ENCODE data around the gene SNRPA.

The SNRPA gene
- total RNA-seq, result 39.9 to 146 (median 49.2) reads per million in 3 experiments

GRCh38 chr19:40750874-40751537, at the start of gene SNRPA:
Gene SNRPA (plus strand): TSS chr19:40751203. CDS start chr19:40751409, 206 bp downstream.
- DNase-seq, result peak; percentile 98

GRCh38 chr19:40701758-40702157, 49.2 kb upstream of the SNRPA start:
- no peak for DNase-seq

GRCh38 chr19:40702337-40703012, 48.5 kb upstream of the SNRPA start:
- DNase-seq, result no peak

GRCh38 chr19:40703029-40703755, 47.8 kb upstream of the SNRPA start:
- DNase-seq, result no peak

- DNase-seq, result no peak
Observed at GRCh38 chr19:40704491-40705361, 46.3 kb upstream of the SNRPA start.

- no peak for DNase-seq
Observed at GRCh38 chr19:40705362-40705651, 45.7 kb upstream of the SNRPA start.

GRCh38 chr19:40705950-40706619, 44.9 kb upstream of the SNRPA start:
- no peak for DNase-seq

- DNase-seq, result no peak
Observed at GRCh38 chr19:40707615-40708014, 43.4 kb upstream of the SNRPA start.

- no peak for DNase-seq
Observed at GRCh38 chr19:40709817-40710216, 41.2 kb upstream of the SNRPA start.

- DNase-seq, result no peak
Observed at GRCh38 chr19:40713939-40714338, 37.1 kb upstream of the SNRPA start.

- DNase-seq, result peak; percentile 93
Observed at GRCh38 chr19:40714441-40715299, 36.3 kb upstream of the SNRPA start.

- peak; percentile 21 for DNase-seq
Observed at GRCh38 chr19:40716031-40716481, 34.9 kb upstream of the SNRPA start.

GRCh38 chr19:40716482-40717324, 34.3 kb upstream of the SNRPA start, which contains the start of the genes COQ8B and ITPKC:
Gene COQ8B (minus strand): TSS chr19:40716886. CDS start chr19:40714632, 2,254 bp downstream.
Gene ITPKC (plus strand): TSS chr19:40717112. CDS start chr19:40717136, 24 bp downstream.
- DNase-seq, result peak; percentile 98

- DNase-seq, result no peak
Observed at GRCh38 chr19:40717325-40717879, 33.6 kb upstream of the SNRPA start.

GRCh38 chr19:40717880-40718773, 32.9 kb upstream of the SNRPA start:
- no peak for DNase-seq

- no peak for DNase-seq
Observed at GRCh38 chr19:40718774-40719391, 32.1 kb upstream of the SNRPA start.

- DNase-seq, result no peak
Observed at GRCh38 chr19:40719414-40719894, 31.5 kb upstream of the SNRPA start.

- no peak for DNase-seq
Observed at GRCh38 chr19:40721140-40721486, 29.9 kb upstream of the SNRPA start.
